ENCODE data around the gene CADM1. TPM values are rescaled to one million over a fixed set of nuclear protein-coding genes. Genes with fewer than 3 reads are reported as not detected.

CADM1 gene
- total and polyA plus RNA-seq, 2 experiments from 2014 or later: 16.5 to 18.0 TPM

GRCh38 chr11:115178705-115179104 lies 325.5 kb downstream of the CADM1 start:
- ATAC-seq (peak; percentile 57), DNase-seq (ENCODE audit: low spot score) (peak; percentile 31)
- H3K4me2 ChIP-seq: no peak overlapping the region
- peaks cover 5% of the 10 kb centered on the region; the same call in 1 of the 2 replicates for H3K4me1 ChIP-seq (ENCODE audit: insufficient read depth)
- Mint-ChIP-seq H3K27me3 (ENCODE audit: insufficient read depth, low read depth, poor library complexity) (peaks cover 4% of the 10 kb centered on the region), H3K4me1 (peaks cover 45% of the 10 kb centered on the region), H3K36me3 (ENCODE audit: low read depth) (no peaks in the 10 kb centered on the region), H3K27ac (no peak overlapping the region), H3K4me3 (no peak overlapping the region), H3K9me3 (no peaks in the 10 kb centered on the region)
- no peaks in the 10 kb centered on the region for H3K79me2 ChIP-seq (replicated peaks; ENCODE audit: insufficient read depth)
- H3K27me3 ChIP-seq (ENCODE audit: insufficient read depth): no peaks in the 10 kb centered on the region
- H3K27ac ChIP-seq (ENCODE audit: low read depth): no peak overlapping the region
- no peaks in the 10 kb centered on the region for H4K20me1 ChIP-seq (replicated peaks; ENCODE audit: insufficient read depth)
- H2AFZ ChIP-seq: no peak overlapping the region
- H3K4me3 ChIP-seq: no peak overlapping the region
- H3F3A ChIP-seq (replicated peaks; ENCODE audit: low read depth): no peaks in the 10 kb centered on the region
- H3K36me3 ChIP-seq (ENCODE audit: insufficient read depth): no peaks in the 10 kb centered on the region
- no peaks in the 10 kb centered on the region for H3K9me2 ChIP-seq (ENCODE audit: insufficient read depth)
- peak; percentile 38 for TF ChIP-seq REST (IDR thresholded peaks at IDR 0.05; ENCODE audit: unreplicated experiment)
- TF ChIP-seq NANOG (IDR thresholded peaks at IDR 0.05; ENCODE audit: borderline replicate concordance): no peak

GRCh38 chr11:115173136-115173535 lies 331.1 kb downstream of the CADM1 start:
- no peak overlapping the region for H2AFZ ChIP-seq
- TF ChIP-seq ZNF114 (CRISPR knock-in tag; IDR thresholded peaks at IDR 0.05) (no peak), NANOG (IDR thresholded peaks at IDR 0.05; ENCODE audit: borderline replicate concordance) (no peak), CTCF (conservative IDR thresholded peaks at IDR 0.05; ENCODE audit: low read depth in 2 of 2) (no peak), ZNF462 (CRISPR knock-in tag; IDR thresholded peaks at IDR 0.05) (no peak), POLR2AphosphoS5 (IDR thresholded peaks at IDR 0.05; ENCODE audit: low read depth) (no peak), REST (IDR thresholded peaks at IDR 0.05; ENCODE audit: unreplicated experiment) (no peak)

More at GRCh38 chr11:115173136-115173535, 331.1 kb downstream of the CADM1 start:
- H3K9me2 ChIP-seq (ENCODE audit: insufficient read depth): no peaks in the 10 kb centered on the region
- H3F3A ChIP-seq (replicated peaks; ENCODE audit: low read depth): no peaks in the 10 kb centered on the region
- Mint-ChIP-seq H3K36me3 (ENCODE audit: low read depth) (no peaks in the 10 kb centered on the region), H3K27ac (no peak overlapping the region), H3K27me3 (ENCODE audit: insufficient read depth, low read depth, poor library complexity) (peaks cover 4% of the 10 kb centered on the region), H3K9me3 (no peaks in the 10 kb centered on the region), H3K4me1 (peaks cover 43% of the 10 kb centered on the region), H3K4me3 (no peak overlapping the region)
- ATAC-seq: no peak
- DNase-seq (ENCODE audit: low spot score): no peak
- no peak overlapping the region for H3K4me2 ChIP-seq
- no peaks in the 10 kb centered on the region for H3K79me2 ChIP-seq (replicated peaks; ENCODE audit: insufficient read depth)
- H3K4me1 ChIP-seq (ENCODE audit: insufficient read depth): peaks cover 9% of the 10 kb centered on the region
- no peak overlapping the region for H3K27ac ChIP-seq (ENCODE audit: low read depth)
- H3K36me3 ChIP-seq (ENCODE audit: insufficient read depth): no peaks in the 10 kb centered on the region
- no peaks in the 10 kb centered on the region for H4K20me1 ChIP-seq (replicated peaks; ENCODE audit: insufficient read depth)
- H3K27me3 ChIP-seq (ENCODE audit: insufficient read depth): no peaks in the 10 kb centered on the region
- H3K4me3 ChIP-seq: no peak overlapping the region
